Right lobe of liver (tissue), 4 donors: ENCODE data around the gene TIMMDC1.

Source experiments
- CTCF ChIP-seq, 4 donors: fragments of 200-600 bp in 3 of 4; fragments of 450-650 bp in 1 of 4; IDR thresholded peaks; one replicate each; pipeline versions ENCODE4 v1.5.1 to v1.8.0; 2016 to 2022; ENCODE audit warnings: antibody characterized with exemption in 4 of 4, mild to moderate bottlenecking in 2 of 4
- POLR2A ChIP-seq: fragments of 450-650 bp; IDR thresholded peaks from one replicate; pipeline ENCODE4 v1.6.1; 2017; ENCODE audit warnings: antibody characterized with exemption, mild to moderate bottlenecking
- donor health status: DM: no; HTN: no; CAD: no.
- donor health status: DM: no; HTN: no; CAD: no.
- donor health status: DM: no; HTN: yes; CAD: no.

- TF ChIP-seq POLR2A = no peak
- no peak for TF ChIP-seq CTCF (IDR thresholded peaks at IDR 0.05)
These were observed 19.7 kb downstream of the TIMMDC1 start for GRCh38 chr3:119518026-119518425.
